GM12878 (cell line): ENCODE data around the gene CACFD1. TPM values are rescaled to one million over a fixed set of nuclear protein-coding genes. Genes with fewer than 3 reads are reported as not detected.

Source experiments
- ATAC-seq: fragments of 200-7000 bp; cut with Tn5 transposase; 3 replicates; pipeline ENCODE4 v1.9.1; 2020; ENCODE audit warnings: mild to moderate bottlenecking, moderate library complexity
- BruUV-seq: library from RNA; stranded (reverse); fragments of 400-500 nt; replicated peaks from 2 replicates; lab custom pipeline; 2021; lab: Mats Ljungman, UMichigan
- CTCF ChIA-PET: fragments of 300-600 bp; sonication (Branson Sonifier 250); formaldehyde crosslinking; extraction: SDS; loops from one replicate; lab custom pipeline; 2021; ENCODE audit warnings: inconsistent platforms; lab: Yijun Ruan, JAX
- POLR2A ChIA-PET: fragments of 350-600 bp; formaldehyde crosslinking; extraction: SDS; loops from one replicate; lab custom pipeline; 2021; ENCODE audit warnings: inconsistent platforms; lab: Charles Lee
- RAD21 ChIA-PET: fragments of 300-600 bp; sonication (Branson Sonifier 250); formaldehyde crosslinking; loops from one replicate; lab custom pipeline; 2023; ENCODE audit warnings: antibody characterized with exemption; ENCODE audit not compliant: unreplicated experiment; lab: Charles Lee
- SMC1A ChIA-PET: fragments of 300-600 bp; sonication (Branson Sonifier 250); formaldehyde crosslinking; loops from one replicate; lab custom pipeline; 2023; ENCODE audit not compliant: unreplicated experiment, uncharacterized antibody; lab: Charles Lee
- DNase-seq: peaks from one replicate; pipeline ENCODE4 v3.0.0-alpha.2; 2011; ENCODE audit warnings: low read depth, low spot score
- FAIRE-seq: peaks from 3 replicates; lab custom pipeline; 2011; peaks lifted over from hg19 to GRCh38; lab: Jason Lieb, UNC
- H2AFZ ChIP-seq: 2 replicates; pipeline ENCODE4 v1.6.0; 2011; ENCODE audit warnings: low read depth, low read length, control low read depth; ENCODE audit not compliant: control insufficient read depth
- H3K27ac ChIP-seq: 2 replicates; pipeline ENCODE4 v1.5.1; 2011; ENCODE audit warnings: control low read depth; ENCODE audit not compliant: control insufficient read depth, insufficient read depth
- H3K27me3 ChIP-seq, 2 experiments: replicated peaks in 1 of 2; 2 replicates each; pipeline versions ENCODE4 v1.6.0 to v1.6.1; 2011; ENCODE audit warnings: low read length in 1 of 2; ENCODE audit not compliant: control insufficient read depth in 2 of 2, insufficient read depth in 2 of 2
- H3K36me3 ChIP-seq, 2 experiments: 2 replicates each; pipeline ENCODE4 v1.5.1; 2011; ENCODE audit warnings: low read length in 1 of 2; ENCODE audit not compliant: control insufficient read depth in 2 of 2, insufficient read depth in 2 of 2
- H3K4me1 ChIP-seq: 2 replicates; pipeline ENCODE4 v1.6.1; 2011; ENCODE audit warnings: mild to moderate bottlenecking, low read length, moderate library complexity, mixed read lengths; ENCODE audit not compliant: control insufficient read depth, insufficient read depth
- H3K4me2 ChIP-seq: 2 replicates; pipeline ENCODE4 v1.6.0; 2011; ENCODE audit warnings: control low read depth; ENCODE audit not compliant: control insufficient read depth, insufficient read depth
- H3K4me3 ChIP-seq: fragments of 200-600 bp; sonication (generic); 2 replicates; pipeline ENCODE4 v1.5.1; 2016
- H3K79me2 ChIP-seq: 2 replicates; pipeline ENCODE4 v1.6.0; 2011; ENCODE audit warnings: low read length; ENCODE audit not compliant: control insufficient read depth, insufficient read depth
- H3K9ac ChIP-seq: 2 replicates; pipeline ENCODE4 v1.8.0; 2011; ENCODE audit warnings: low read length, control low read depth, mixed read lengths; ENCODE audit not compliant: control insufficient read depth, insufficient read depth
- H3K9me3 ChIP-seq: replicated peaks from 3 replicates; pipeline ENCODE4 v1.5.1; 2011; ENCODE audit warnings: mild to moderate bottlenecking, low read length; ENCODE audit not compliant: control insufficient read depth, insufficient read depth
- H4K20me1 ChIP-seq: 2 replicates; pipeline ENCODE4 v1.6.0; 2011; ENCODE audit not compliant: control insufficient read depth, insufficient read depth
- ATF2 ChIP-seq: IDR thresholded peaks from 2 replicates; pipeline ENCODE4 v1.6.1; 2012; ENCODE audit warnings: low read length, inconsistent platforms
- BACH1 ChIP-seq: fragments of 450-650 bp; IDR thresholded peaks from 2 replicates; pipeline ENCODE4 v1.6.1; 2017; ENCODE audit warnings: mild to moderate bottlenecking, borderline replicate concordance
- CEBPZ ChIP-seq: fragments of 150-350 bp; IDR thresholded peaks from 2 replicates; pipeline ENCODE4 v1.6.1; 2016; ENCODE audit warnings: low read depth, low read length
- HCFC1 ChIP-seq: fragments of 150-350 bp; IDR thresholded peaks from 2 replicates; pipeline ENCODE4 v1.6.1; 2014; ENCODE audit warnings: low read length
- IKZF1 ChIP-seq: fragments of 450-650 bp; conservative IDR thresholded peaks from 2 replicates; pipeline ENCODE4 v1.6.1; 2017; ENCODE audit warnings: antibody characterized with exemption, mild to moderate bottlenecking
- IRF4 ChIP-seq: IDR thresholded peaks from 2 replicates; pipeline ENCODE4 v1.6.1; 2011; ENCODE audit warnings: low read depth, low read length
- NFYA ChIP-seq: IDR thresholded peaks from 2 replicates; pipeline ENCODE4 v1.6.1; 2011; ENCODE audit warnings: low read depth, mild to moderate bottlenecking, low read length, improper control_type of control experiment, borderline replicate concordance
- PML ChIP-seq: IDR thresholded peaks from 2 replicates; pipeline ENCODE4 v1.6.1; 2012; ENCODE audit warnings: low read length, inconsistent platforms
- WRNIP1 ChIP-seq: IDR thresholded peaks from 2 replicates; pipeline ENCODE4 v1.6.1; 2011; ENCODE audit warnings: low read depth, low read length, improper control_type of control experiment, borderline replicate concordance
- ZBTB4 ChIP-seq: fragments of 450-650 bp; formaldehyde crosslinking; IDR thresholded peaks from 2 replicates; pipeline ENCODE4 v1.4.0; 2022; ENCODE audit warnings: mild to moderate bottlenecking, moderate library complexity
- WGBS: methylation state at CpG from one replicate; pipeline ENCODE4 v1.1.6; 2016; ENCODE audit warnings: low lambda C conversion rate; ENCODE audit not compliant: insufficient replicate concordance, insufficient coverage; ENCODE audit errors: missing lambda C conversion rate; 5-methylcytosine and 5-hydroxymethylcytosine counted together
- in situ Hi-C: fragments of 300-500 bp; cut with MboI; formaldehyde crosslinking; loops from 9 replicates; pipeline ENCODE4 v1.14.3; 2018; ENCODE audit warnings: mixed read lengths
- intact Hi-C: fragments of 100-400 bp; cut with micrococcal nuclease; formaldehyde crosslinking; loops from one replicate; pipeline ENCODE4 v1.14.2; 2022; ENCODE audit not compliant: unreplicated experiment
- polyA plus RNA-seq, 11 experiments: library from polyadenylated mRNA; depleted of rRNA in 4 of 11; unstranded in 6 of 11; stranded (reverse) in 5 of 11; fragments of >200 nt; fragmentation: Nextera tagmentation in 4 of 11; fragmentation: Illumina TruSeq in 1 of 11; extraction: Ambion mirVana in 4 of 11; extraction: Trizol in 1 of 11; gene quantifications; 1 replicate in 1 of 11; 2 replicates in 10 of 11; pipeline versions ENCODE4 v1.2.1 to v1.2.3, GENCODE V29; 2011 to 2016; ENCODE audit warnings: inconsistent platforms in 2 of 11, missing spikeins in 2 of 11, low read depth in 1 of 11
- total RNA-seq, 4 experiments: library from RNA; depleted of rRNA in 3 of 4; stranded (reverse); fragments of >200 nt in 3 of 4; fragmentation: Illumina TruSeq in 1 of 4; extraction: Trizol in 1 of 4; gene quantifications; 2 replicates each; pipeline versions ENCODE4 v1.2.1 to v1.2.3, GENCODE V29; 2013 to 2021

CACFD1 gene
- total and polyA plus RNA-seq, 10 of the 15 experiments (the other 5 are each of a cell fraction or from before 2014, with no cell fraction given) = 0.09 to 5.8 (median 1.4) TPM; not detected in 1

- DNase-seq = no peak
- in situ Hi-C loops = no loop called here
- no peak overlapping the region for H3K9ac ChIP-seq
- no peaks in the 10 kb centered on the region for H3K9me3 ChIP-seq
- no peak overlapping the region for H2AFZ ChIP-seq
- SMC1A ChIA-PET = no interaction called here
- RAD21 ChIA-PET = no interaction called here
- no peak overlapping the region for H3K27ac ChIP-seq
- POLR2A ChIA-PET = no interaction called here
- ATAC-seq = peak; percentile 36; the same call in 1 of the 3 replicates
- H3K4me1 ChIP-seq = no peaks in the 10 kb centered on the region
- FAIRE-seq = no peak
- BruUV-seq = no TSS peak
- no peak overlapping the region for H3K4me2 ChIP-seq
- no peaks in the 10 kb centered on the region; a peak in 3 of 4 replicates for H3K27me3 ChIP-seq
- CTCF ChIA-PET = no interaction called here
- H3K4me3 ChIP-seq = no peak overlapping the region
- H3K79me2 ChIP-seq = no peaks in the 10 kb centered on the region
- WGBS = 26% methylated on average over 32 of the region's 33 CpGs
- no peaks in the 10 kb centered on the region for H3K36me3 ChIP-seq
- H4K20me1 ChIP-seq = no peaks in the 10 kb centered on the region
- intact Hi-C loops = no loop called here
- TF ChIP-seq PML (no peak), ATF2 (no peak), IKZF1 (no peak), WRNIP1 (no peak), CEBPZ (no peak), ZBTB4 (CRISPR knock-in tag) (no peak), HCFC1 (no peak), IRF4 (no peak), BACH1 (no peak), NFYA (no peak)
Measured at GRCh38 chr9:133492061-133493021, 32.6 kb downstream of the CACFD1 start.
